ENCODE results near the gene MAGEC2. TPM values are rescaled to one million over a fixed set of nuclear protein-coding genes. Genes with fewer than 3 reads are reported as not detected.

Gene MAGEC2, protein sequence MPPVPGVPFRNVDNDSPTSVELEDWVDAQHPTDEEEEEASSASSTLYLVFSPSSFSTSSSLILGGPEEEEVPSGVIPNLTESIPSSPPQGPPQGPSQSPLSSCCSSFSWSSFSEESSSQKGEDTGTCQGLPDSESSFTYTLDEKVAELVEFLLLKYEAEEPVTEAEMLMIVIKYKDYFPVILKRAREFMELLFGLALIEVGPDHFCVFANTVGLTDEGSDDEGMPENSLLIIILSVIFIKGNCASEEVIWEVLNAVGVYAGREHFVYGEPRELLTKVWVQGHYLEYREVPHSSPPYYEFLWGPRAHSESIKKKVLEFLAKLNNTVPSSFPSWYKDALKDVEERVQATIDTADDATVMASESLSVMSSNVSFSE
- total RNA-seq: not detected in 2 replicates

DNA sequence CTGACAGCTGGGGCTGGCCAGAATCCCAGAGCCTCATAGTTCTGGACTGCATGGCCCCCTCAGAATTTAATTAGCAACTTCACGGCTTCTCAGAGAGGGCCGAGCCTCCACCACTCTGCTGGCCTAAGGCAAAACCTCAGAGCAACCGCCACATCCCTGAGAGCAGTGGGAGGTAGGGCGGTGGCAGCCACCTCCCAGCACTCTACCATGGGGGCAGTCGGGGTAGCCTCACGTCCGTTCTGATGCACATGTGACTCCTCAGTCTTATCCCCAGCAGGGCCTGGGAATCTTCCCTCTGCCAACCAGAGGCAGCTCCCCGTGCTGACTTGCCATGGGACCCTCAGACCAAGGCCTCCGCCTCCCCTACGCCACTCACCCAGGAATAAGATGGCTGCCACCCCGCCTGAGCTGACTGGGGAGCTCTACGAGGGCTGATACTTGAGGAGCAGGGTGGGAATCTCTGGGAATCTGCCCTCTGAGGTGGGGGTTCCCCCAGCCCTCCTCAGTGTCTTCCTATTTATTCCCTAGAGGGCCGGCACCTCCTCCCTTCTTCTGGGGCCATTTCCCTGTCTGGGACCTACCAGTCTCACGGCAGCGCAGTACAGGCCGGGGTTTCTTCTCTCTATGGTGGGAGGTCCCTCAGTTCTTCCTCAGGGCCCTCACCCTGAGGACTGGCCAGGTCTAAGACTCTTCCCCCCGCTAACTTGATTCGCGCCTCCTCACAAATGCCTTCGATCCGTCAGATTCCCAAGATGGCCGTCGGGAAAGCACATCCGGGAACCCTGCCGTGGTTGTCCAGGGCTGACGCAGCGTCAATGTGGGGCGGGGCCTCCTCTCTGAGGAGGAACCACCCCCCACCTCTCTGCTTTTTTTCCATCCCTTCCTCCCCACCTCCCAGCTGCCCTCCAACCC lies at the start of gene MAGEC2:
MAGEC2 (minus strand) TSS at position 769 of the 912 bp plus-strand sequence. CDS start 1,303 bp downstream, outside the sequence.
- no peak for DNase-seq (ENCODE audit: low read depth, low spot score)

DNA sequence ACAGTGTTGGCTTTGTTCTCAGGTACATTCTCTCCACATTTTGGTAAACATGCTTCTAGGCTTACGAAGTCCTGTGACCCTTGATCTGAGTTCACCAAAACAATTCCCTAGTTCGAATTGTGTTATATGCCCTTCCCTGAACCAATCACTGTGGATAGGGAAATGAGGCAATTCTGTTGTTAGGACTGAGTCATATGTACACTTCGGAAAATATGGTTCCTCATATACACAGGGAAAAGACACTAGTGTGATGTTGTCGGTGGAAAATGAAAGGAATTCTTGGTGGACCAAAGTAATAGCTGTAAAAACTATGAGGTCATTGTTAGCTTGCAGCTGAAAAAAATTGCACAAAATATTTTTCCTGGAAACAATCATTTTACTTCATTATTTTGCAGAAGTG lies 46.6 kb upstream of the MAGEC2 start:
- DNase-seq (ENCODE audit: low read depth, low spot score): no peak

DNA sequence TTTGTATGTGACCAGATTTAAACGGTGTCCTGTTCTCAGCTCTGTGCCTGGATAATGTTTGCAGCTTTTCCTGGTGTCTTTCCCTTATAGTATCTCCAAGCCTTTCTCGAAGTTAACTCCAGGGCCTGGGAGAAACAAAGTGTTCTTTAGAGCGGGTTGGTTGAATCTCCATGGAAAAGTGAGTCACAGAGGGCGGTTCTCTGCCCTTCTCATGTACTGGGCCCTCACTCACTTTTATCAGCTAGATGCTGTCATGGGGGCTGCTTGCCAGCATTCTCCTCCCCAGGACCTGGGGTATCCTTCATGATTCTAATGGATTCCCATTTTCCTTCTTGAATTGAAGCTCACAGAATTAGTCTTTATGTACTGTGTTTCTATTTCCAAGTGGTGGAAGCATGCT lies 46.1 kb upstream of the MAGEC2 start:
- no peak for DNase-seq (ENCODE audit: low read depth, low spot score)

DNA sequence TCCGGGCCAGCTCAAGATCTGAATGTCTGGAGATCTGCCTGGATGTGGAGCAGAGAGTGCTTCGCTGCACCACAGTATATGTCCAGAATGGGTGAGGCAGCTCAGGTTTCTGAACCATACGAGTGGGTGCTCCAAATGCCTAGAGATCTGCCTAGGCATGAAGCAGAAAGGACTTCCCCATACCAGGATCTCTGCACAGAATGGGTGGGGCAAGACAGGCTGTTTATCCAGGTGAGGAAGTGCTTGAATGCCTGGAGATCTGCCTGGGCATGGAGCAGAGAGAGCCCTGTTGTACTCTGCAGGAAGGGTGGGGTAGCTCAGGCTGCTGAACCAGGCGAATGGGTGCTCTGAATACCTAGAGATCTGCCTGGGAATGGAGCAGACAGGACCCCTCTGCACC lies 45.4 kb upstream of the MAGEC2 start:
- DNase-seq (ENCODE audit: low read depth, low spot score): no peak

DNA sequence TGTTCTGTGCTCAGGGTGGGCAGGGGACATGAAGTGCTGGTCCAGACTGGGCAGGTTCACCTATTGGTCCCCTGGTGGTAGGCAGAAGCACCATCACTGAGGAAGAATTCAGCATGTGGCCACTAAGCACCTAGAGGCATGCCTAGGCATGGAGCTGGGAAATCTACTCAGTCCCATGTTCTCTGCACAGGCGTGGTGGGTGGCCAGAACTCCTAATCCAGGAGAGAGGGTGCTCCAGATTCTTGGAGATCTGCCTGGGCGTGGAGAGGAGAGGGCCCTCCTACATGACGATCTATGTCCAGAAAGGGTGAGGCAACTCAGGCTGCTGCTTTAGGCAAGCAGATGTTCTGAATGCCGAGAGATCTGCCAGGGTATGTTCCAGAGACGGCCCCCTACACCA lies 44.6 kb upstream of the MAGEC2 start:
- no peak for DNase-seq (ENCODE audit: low read depth, low spot score)

DNA sequence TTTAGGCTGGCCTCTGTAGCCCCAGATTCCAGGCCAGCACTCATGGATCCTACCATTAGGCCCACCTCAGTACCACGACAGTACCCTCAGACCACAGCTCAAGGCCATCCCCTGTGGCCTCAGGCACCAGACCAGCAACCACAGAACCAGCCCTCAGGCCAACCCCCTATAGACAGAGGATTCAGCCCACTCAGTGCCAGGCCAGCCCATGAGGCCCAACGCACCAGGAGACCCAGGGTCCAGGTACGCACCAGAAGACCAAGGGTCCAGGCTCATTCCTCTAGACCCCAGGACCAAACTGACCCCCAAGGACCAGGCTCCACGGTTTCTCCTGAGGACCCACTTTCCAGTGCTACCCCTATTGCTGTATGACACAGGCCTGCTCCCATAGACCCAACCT lies 39.5 kb upstream of the MAGEC2 start:
- no peak for DNase-seq (ENCODE audit: low read depth, low spot score)

DNA sequence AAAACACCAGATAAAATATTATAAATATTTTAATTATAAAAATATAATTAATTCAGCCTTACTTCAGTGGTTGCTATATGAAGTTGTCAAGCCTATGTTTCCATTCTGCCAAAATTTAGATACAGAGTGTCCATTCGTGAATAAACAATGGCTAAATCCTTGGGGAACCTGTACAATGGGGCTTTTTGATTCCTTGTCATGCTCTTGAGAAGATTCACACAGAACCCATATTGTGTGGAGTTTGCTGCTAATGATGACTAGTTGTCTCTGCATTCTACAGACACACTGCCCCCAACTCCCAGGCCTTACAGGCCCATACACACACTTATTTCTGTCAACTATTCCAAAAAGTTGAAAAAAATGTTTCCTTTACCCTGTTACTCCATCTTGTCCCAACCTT lies 33.4 kb upstream of the MAGEC2 start:
- DNase-seq (ENCODE audit: low read depth, low spot score): no peak

DNA sequence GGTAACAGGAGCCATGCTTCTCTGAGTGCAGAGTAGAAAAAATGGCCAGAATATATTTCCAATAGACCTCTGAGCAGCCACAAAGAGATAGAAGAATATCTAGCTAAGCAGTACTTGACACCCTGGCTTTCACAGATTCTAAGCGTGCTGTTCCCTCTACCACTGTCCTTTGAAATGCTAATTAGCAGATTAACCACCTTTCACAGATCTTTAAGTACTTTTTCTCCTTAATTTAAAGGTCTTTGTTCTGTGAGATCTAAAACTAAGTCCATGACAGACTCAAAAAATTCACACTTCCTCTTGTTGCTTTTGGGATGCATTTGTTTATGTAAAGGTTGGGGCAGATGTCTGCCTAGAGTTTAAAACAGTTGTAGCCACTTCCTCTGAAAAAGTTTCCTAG lies 28.3 kb upstream of the MAGEC2 start:
- DNase-seq (ENCODE audit: low read depth, low spot score): no peak

DNA sequence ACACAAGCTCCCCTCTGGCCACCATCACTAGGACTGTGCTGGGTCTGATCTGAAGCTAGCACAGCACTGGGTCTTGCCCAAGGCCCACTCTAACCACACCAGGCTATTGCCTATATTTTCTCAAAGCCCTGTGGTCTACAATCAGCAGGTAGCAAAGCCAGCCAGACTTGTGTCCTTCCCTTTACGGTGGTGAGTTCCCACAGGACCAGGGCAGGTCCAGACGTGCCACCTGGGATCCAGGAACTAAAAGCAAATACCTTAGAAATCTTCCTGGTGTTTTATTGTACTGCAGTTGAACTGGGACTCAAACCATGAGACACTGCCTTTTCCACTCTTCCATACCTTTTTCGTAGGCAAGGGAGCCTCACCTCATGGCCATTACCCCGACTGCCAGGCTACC lies 9.0 kb upstream of the MAGEC2 start:
- DNase-seq (ENCODE audit: low read depth, low spot score): no peak

DNA sequence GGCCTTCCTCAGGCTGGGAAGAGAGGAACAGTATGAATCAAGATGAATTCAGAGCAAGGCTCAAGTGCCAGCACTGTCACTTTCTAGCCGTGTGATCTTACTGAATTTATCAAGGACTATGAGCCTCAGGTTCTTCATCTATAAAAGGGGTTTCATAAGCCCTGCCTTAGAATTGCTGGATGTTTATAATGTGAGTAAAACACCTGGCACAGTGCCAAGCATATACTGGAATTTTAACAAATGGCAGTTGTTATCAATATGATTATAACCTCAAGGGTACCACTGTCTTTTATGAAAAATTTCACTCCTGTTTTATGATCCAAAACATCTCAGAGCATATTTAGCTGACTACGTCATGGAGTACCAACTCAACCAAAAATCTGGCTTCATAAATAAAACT lies 4.0 kb downstream of the MAGEC2 start:
- no peak for DNase-seq (ENCODE audit: low read depth, low spot score)

DNA sequence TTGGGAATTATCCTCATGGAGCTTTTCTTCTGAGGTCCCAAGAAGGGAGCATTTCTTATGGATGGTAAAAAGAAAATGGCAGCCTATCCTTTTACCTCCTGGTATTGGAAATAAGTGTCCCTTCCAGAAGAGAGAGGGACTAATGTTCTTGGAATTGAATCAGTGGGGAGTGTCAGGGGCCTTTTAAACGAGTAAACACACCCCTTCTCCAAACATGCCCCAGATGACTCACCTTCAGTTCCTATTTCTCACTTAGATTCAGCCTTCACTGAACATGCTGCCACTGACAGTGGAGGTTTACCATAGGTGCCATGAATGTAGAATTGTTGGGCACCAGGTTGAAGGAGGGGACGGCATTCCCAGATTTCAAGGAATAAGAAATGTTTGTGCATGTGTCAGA lies 19.0 kb downstream of the MAGEC2 start:
- DNase-seq (ENCODE audit: low read depth, low spot score): no peak

DNA sequence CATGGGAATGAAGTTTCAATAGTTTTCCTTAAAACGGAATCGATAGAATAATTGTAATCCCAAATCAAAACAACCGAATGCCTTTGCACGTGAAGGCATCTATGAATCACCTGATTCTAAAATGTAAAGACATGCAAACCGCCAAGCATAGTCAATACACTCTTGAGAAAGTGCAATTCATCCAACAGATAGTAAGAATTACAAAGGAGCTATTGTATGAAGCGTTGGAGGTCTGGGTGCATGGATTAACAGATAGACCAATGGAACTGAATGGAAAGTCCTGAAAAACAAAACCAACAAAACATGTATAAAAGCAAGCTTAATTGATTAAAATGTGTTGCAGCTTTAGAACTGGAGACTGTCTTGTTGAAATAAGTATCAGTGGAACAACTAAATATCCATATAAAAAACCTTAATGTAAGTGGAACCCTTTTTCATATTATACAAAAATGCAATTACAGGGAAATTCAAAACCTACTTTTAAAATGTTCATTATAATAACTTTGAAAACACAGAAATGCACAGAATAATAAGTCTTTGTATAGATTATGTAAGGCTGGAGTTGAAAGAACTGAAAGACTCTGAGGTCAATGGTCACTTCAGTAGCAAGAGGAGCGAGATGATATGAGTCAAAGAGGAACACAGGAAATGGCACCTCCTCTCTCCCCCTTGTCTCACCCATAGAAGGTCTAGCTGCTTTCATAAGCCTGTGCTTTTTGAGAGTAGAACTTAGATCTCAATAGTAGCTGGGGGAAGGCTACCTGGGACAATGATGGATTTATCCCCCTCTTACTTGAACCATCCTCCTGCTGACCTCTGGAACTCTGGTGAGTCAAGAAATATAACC lies 20.1 kb downstream of the MAGEC2 start:
- DNase-seq (ENCODE audit: low read depth, low spot score): no peak

DNA sequence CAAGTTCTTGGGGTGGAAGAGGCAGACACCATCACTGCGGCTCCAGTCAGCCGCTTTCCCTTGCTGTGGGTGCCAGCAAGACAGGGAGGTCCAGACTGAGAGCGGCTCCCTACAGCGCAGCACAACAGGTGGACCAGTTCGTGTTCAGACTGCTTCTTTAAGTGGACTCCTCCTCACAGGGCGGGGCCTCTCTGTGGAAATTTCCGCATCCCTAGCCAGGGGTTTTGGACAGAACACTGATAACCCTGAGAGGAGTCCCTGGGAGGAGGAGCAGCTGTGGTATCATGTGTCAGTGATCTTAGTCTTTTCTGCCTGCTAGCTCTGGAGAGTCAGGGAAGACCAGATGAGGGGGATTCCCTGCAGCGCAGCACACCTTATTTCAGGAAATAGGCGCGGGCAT lies 48.5 kb downstream of the MAGEC2 start:
- no peak for DNase-seq (ENCODE audit: low read depth, low spot score)
